Endothelial cell of umbilical vein (primary cell): Measurements from ENCODE around the gene C3.

ENCODE experiments used
- EZH2 ChIP-seq: IDR thresholded peaks from 2 replicates; pipeline ENCODE4 v1.6.1; 2012; ENCODE audit warnings: borderline replicate concordance, low read depth, mild to moderate bottlenecking, moderate library complexity, low read length, inconsistent platforms; ENCODE audit not compliant: severe bottlenecking
- FOS ChIP-seq: IDR thresholded peaks from 2 replicates; pipeline ENCODE4 v1.6.1; 2011; ENCODE audit warnings: mild to moderate bottlenecking, low read length, moderate library complexity, borderline replicate concordance; ENCODE audit not compliant: insufficient read depth
- MYC ChIP-seq: IDR thresholded peaks from one replicate; pipeline ENCODE4 v1.6.1; 2011; ENCODE audit warnings: mild to moderate bottlenecking, low read depth, low read length
- POLR2A ChIP-seq: IDR thresholded peaks from 2 replicates; pipeline ENCODE4 v1.6.1; 2012; ENCODE audit warnings: low read depth, mild to moderate bottlenecking, control low read depth, low read length
- POLR2AphosphoS5 ChIP-seq: IDR thresholded peaks from 2 replicates; pipeline ENCODE4 v1.6.1; 2012; ENCODE audit warnings: low read depth, mild to moderate bottlenecking, control low read depth, low read length, moderate library complexity; ENCODE audit not compliant: insufficient read depth
- TF ChIP-seq, protein P1 (sequence below), 2 donors: IDR thresholded peaks; 1 replicate in 1 of 2; 2 replicates in 1 of 2; pipeline ENCODE4 v1.5.1; 2011; ENCODE audit warnings: low read length in 2 of 2, mild to moderate bottlenecking in 2 of 2, moderate library complexity in 2 of 2, control low read depth in 1 of 2, inconsistent platforms in 1 of 2, low read depth in 1 of 2; ENCODE audit not compliant: insufficient read depth in 1 of 2; ENCODE audit errors: extremely low read depth in 1 of 2
- TF ChIP-seq, protein P2 (sequence below): IDR thresholded peaks from 2 replicates; pipeline ENCODE4 v1.6.1; 2011; ENCODE audit not compliant: insufficient read depth, insufficient read length

DNA sequence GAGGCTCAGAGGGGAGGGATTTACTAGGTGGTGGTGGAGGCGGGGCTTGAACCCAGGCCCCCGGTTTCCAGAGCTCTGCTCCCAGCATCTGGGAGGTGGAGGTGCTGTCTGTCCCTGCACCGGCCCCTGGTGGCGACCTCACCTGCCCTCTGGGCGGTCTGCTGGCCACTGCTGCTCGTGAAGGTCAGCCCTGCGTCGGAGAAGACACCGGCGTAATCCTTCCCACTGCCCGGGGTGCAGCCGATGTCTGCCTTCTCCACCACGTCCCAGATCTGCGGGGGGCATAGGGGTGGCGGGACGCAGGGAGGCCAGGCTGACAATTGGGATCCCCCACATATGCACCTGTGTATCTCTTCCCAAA, 12.8 kb downstream of the C3 start:
- TF ChIP-seq, protein P1, sequence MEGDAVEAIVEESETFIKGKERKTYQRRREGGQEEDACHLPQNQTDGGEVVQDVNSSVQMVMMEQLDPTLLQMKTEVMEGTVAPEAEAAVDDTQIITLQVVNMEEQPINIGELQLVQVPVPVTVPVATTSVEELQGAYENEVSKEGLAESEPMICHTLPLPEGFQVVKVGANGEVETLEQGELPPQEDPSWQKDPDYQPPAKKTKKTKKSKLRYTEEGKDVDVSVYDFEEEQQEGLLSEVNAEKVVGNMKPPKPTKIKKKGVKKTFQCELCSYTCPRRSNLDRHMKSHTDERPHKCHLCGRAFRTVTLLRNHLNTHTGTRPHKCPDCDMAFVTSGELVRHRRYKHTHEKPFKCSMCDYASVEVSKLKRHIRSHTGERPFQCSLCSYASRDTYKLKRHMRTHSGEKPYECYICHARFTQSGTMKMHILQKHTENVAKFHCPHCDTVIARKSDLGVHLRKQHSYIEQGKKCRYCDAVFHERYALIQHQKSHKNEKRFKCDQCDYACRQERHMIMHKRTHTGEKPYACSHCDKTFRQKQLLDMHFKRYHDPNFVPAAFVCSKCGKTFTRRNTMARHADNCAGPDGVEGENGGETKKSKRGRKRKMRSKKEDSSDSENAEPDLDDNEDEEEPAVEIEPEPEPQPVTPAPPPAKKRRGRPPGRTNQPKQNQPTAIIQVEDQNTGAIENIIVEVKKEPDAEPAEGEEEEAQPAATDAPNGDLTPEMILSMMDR (IDR thresholded peaks at IDR 0.05; ENCODE audit: extremely low read depth in 1 of 2, insufficient read depth in 1 of 2, low read depth in 1 of 2, low read length in 2 of 2) = no peak
- TF ChIP-seq POLR2AphosphoS5 = no peak
- TF ChIP-seq POLR2A = no peak
- no peak for TF ChIP-seq FOS
- TF ChIP-seq EZH2 = no peak
- TF ChIP-seq, protein P2, sequence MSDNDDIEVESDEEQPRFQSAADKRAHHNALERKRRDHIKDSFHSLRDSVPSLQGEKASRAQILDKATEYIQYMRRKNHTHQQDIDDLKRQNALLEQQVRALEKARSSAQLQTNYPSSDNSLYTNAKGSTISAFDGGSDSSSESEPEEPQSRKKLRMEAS = no peak
- TF ChIP-seq MYC = no peak
